ENCODE results near the gene GOLIM4. TPM values are rescaled to one million over a fixed set of nuclear protein-coding genes. Genes with fewer than 3 reads are reported as not detected.

Gene GOLIM4
- total RNA-seq, 1 experiment from 2014 or later = 30.0 TPM

DNA sequence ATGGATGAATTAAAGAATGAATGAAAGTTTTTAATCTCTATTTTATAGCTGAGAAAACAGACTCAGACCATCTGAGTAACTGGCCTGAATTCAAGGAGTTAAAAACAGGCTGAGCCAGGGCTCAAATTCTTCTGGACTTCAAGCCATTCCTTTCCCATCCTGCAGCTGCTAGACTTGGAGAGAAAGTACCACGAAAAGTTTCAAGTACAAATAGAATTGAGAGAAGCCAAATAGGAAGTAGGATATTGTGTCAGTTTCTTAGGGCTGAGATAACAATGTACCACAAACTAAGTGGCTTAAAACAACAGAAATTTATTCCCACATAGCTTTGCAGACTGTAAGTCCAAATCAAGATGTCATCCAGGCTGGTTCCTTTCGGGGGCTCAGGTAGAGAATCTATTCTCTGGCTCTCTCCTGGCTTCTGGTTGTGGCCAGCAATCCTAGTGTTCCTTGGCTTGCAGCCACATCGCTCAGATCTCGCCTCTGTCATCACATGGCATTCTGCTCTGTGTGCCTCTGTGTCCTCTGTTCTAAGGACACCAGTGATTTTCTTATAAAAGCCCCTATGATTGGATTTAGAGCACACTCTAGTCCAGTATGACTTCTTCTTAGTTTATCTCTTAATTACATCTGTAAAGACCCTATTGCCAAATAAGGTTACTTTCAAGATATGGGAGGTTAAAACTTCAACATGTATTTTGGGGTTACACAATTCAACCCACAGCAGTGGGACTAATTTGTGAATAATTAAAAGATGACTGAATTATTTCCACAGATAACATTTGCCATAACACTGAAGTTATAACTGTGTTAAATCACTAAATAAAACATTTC lies 25.7 kb upstream of the GOLIM4 start (continued):
- TF ChIP-seq NFYB (CRISPR knock-in tag; conservative IDR thresholded peaks at IDR 0.05; ENCODE audit: low read depth) (no peak), PREB (CRISPR knock-in tag; IDR thresholded peaks at IDR 0.05; ENCODE audit: borderline replicate concordance) (no peak), FOXP1 (CRISPR knock-in tag; IDR thresholded peaks at IDR 0.05; ENCODE audit: borderline replicate concordance) (no peak)
- TF ChIP-seq, protein P1, sequence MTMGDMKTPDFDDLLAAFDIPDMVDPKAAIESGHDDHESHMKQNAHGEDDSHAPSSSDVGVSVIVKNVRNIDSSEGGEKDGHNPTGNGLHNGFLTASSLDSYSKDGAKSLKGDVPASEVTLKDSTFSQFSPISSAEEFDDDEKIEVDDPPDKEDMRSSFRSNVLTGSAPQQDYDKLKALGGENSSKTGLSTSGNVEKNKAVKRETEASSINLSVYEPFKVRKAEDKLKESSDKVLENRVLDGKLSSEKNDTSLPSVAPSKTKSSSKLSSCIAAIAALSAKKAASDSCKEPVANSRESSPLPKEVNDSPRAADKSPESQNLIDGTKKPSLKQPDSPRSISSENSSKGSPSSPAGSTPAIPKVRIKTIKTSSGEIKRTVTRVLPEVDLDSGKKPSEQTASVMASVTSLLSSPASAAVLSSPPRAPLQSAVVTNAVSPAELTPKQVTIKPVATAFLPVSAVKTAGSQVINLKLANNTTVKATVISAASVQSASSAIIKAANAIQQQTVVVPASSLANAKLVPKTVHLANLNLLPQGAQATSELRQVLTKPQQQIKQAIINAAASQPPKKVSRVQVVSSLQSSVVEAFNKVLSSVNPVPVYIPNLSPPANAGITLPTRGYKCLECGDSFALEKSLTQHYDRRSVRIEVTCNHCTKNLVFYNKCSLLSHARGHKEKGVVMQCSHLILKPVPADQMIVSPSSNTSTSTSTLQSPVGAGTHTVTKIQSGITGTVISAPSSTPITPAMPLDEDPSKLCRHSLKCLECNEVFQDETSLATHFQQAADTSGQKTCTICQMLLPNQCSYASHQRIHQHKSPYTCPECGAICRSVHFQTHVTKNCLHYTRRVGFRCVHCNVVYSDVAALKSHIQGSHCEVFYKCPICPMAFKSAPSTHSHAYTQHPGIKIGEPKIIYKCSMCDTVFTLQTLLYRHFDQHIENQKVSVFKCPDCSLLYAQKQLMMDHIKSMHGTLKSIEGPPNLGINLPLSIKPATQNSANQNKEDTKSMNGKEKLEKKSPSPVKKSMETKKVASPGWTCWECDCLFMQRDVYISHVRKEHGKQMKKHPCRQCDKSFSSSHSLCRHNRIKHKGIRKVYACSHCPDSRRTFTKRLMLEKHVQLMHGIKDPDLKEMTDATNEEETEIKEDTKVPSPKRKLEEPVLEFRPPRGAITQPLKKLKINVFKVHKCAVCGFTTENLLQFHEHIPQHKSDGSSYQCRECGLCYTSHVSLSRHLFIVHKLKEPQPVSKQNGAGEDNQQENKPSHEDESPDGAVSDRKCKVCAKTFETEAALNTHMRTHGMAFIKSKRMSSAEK (CRISPR knock-in tag; IDR thresholded peaks at IDR 0.05; ENCODE audit: borderline replicate concordance) = no peak
- TF ChIP-seq, protein P2, sequence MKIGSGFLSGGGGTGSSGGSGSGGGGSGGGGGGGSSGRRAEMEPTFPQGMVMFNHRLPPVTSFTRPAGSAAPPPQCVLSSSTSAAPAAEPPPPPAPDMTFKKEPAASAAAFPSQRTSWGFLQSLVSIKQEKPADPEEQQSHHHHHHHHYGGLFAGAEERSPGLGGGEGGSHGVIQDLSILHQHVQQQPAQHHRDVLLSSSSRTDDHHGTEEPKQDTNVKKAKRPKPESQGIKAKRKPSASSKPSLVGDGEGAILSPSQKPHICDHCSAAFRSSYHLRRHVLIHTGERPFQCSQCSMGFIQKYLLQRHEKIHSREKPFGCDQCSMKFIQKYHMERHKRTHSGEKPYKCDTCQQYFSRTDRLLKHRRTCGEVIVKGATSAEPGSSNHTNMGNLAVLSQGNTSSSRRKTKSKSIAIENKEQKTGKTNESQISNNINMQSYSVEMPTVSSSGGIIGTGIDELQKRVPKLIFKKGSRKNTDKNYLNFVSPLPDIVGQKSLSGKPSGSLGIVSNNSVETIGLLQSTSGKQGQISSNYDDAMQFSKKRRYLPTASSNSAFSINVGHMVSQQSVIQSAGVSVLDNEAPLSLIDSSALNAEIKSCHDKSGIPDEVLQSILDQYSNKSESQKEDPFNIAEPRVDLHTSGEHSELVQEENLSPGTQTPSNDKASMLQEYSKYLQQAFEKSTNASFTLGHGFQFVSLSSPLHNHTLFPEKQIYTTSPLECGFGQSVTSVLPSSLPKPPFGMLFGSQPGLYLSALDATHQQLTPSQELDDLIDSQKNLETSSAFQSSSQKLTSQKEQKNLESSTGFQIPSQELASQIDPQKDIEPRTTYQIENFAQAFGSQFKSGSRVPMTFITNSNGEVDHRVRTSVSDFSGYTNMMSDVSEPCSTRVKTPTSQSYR (CRISPR knock-in tag; IDR thresholded peaks at IDR 0.05) = no peak

- TF ChIP-seq GABPB1 (CRISPR knock-in tag; IDR thresholded peaks at IDR 0.05) = peak; percentile 33; the same call in 1 of the 2 replicates
- no peak for TF ChIP-seq CREB1 (CRISPR knock-in tag; IDR thresholded peaks at IDR 0.05)
- no peak for TF ChIP-seq NR1H2 (CRISPR knock-in tag; IDR thresholded peaks at IDR 0.05)
- H3K4me3 Mint-ChIP-seq = no peak overlapping the region
- no peaks in the 10 kb centered on the region for H3K9me3 Mint-ChIP-seq
- no peak overlapping the region for H3K27ac Mint-ChIP-seq
- no peaks in the 10 kb centered on the region for H3K4me1 Mint-ChIP-seq
- DNase-seq (ENCODE audit: low spot score) (no peak), ATAC-seq (no peak)
- H3K36me3 Mint-ChIP-seq = no peaks in the 10 kb centered on the region
- ChIA-PET POLR2A (no interaction called here), CTCF (interaction anchor here (0.6 kb wide), 1 partner anchor 143 kb away, joined by 4 read pairs; no protein-coding TSS in a partner anchor)
- H3K27me3 Mint-ChIP-seq (ENCODE audit: low read depth) = no peaks in the 10 kb centered on the region
These were observed 22.2 kb upstream of the GOLIM4 start for GRCh38 chr3:168117853-168118313.

DNA sequence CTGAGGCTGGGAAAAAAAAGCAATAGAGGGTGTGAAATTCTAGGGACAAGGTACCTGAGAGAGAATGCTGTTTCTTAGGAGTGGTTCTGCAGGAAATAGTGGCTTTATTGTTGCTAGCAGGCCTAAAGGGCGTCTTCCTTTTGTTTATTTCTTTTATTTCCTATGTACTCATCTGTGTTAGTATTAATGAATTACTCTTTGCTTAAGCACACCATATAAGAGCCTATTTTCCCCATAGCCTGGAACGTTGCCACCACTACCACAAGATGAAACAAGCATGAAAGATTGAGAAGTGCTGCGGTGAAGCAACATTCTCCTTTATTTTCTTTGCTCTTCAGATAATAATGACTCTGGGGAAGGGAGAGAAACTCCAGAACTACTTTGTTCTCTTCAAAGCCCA lies 21.3 kb upstream of the GOLIM4 start:
- H3K9me3 Mint-ChIP-seq = no peaks in the 10 kb centered on the region
- no peaks in the 10 kb centered on the region for H3K27me3 Mint-ChIP-seq (ENCODE audit: low read depth)
- no peaks in the 10 kb centered on the region for H3K36me3 Mint-ChIP-seq
- CTCF ChIA-PET = no interaction called here
- DNase-seq (ENCODE audit: low spot score) (no peak), ATAC-seq (no peak)
- TF ChIP-seq ZNF263 (CRISPR knock-in tag; IDR thresholded peaks at IDR 0.05; ENCODE audit: low read depth) = no peak
- H3K4me3 Mint-ChIP-seq = no peak overlapping the region
- H3K27ac Mint-ChIP-seq = no peak overlapping the region
- POLR2A ChIA-PET = no interaction called here
- no peaks in the 10 kb centered on the region for H3K4me1 Mint-ChIP-seq

DNA sequence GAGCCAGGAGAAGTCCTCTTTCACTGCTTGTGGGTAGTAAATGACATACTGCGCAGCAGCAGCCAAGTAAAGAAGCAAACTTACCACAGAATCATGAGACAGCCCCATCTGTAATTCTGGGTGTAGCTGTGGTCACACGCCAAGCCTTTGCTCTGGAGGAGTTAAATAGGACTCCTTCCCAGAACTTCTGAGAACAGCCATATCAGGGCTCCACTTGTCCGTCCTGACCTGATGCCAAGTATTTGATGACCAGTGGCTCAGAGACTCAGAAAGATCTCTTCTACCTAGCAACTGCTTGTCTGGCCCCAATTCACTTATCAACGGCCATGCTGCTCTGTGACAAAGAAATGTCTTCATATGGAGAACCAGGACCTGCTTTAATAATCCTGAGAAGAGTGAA lies 20.6 kb upstream of the GOLIM4 start:
- Mint-ChIP-seq H3K9me3 (no peaks in the 10 kb centered on the region), H3K36me3 (no peaks in the 10 kb centered on the region), H3K4me1 (no peaks in the 10 kb centered on the region), H3K27me3 (ENCODE audit: low read depth) (no peaks in the 10 kb centered on the region), H3K27ac (no peak overlapping the region), H3K4me3 (no peak overlapping the region)
- ATAC-seq = no peak
- ChIA-PET CTCF (no interaction called here), POLR2A (no interaction called here)
- no peak for DNase-seq (ENCODE audit: low spot score)
- TF ChIP-seq JUN (CRISPR knock-in tag; IDR thresholded peaks at IDR 0.05) (no peak), ZNF263 (CRISPR knock-in tag; IDR thresholded peaks at IDR 0.05; ENCODE audit: low read depth) (no peak), ZNF232 (CRISPR knock-in tag; IDR thresholded peaks at IDR 0.05) (no peak), FOXK1 (CRISPR knock-in tag; IDR thresholded peaks at IDR 0.05) (no peak), MLX (CRISPR knock-in tag; IDR thresholded peaks at IDR 0.05) (no peak), CREB1 (CRISPR knock-in tag; IDR thresholded peaks at IDR 0.05) (no peak), ZNF219 (CRISPR knock-in tag; IDR thresholded peaks at IDR 0.05; ENCODE audit: borderline replicate concordance) (no peak), ZNF138 (CRISPR knock-in tag; conservative IDR thresholded peaks at IDR 0.05) (no peak), ZNF423 (CRISPR knock-in tag; IDR thresholded peaks at IDR 0.05) (no peak), PREB (CRISPR knock-in tag; IDR thresholded peaks at IDR 0.05; ENCODE audit: borderline replicate concordance) (no peak)
- TF ChIP-seq, protein P3, sequence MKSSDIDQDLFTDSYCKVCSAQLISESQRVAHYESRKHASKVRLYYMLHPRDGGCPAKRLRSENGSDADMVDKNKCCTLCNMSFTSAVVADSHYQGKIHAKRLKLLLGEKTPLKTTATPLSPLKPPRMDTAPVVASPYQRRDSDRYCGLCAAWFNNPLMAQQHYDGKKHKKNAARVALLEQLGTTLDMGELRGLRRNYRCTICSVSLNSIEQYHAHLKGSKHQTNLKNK (CRISPR knock-in tag; IDR thresholded peaks at IDR 0.05) = no peak

All from WTC11 (cell line).